ENCODE results near the gene LRMDA.

Gene LRMDA

GRCh38 chr10:76248649-76249200 lies 817.3 kb downstream of the LRMDA start:
- Histone ChIP-seq H3K9me3 (ENCODE audit: control insufficient read depth, low read depth, low read length) (no peaks in the 10 kb centered on the region), H3K36me3 (ENCODE audit: control insufficient read depth, low read depth, low read length) (no peaks in the 10 kb centered on the region), H3K4me3 (ENCODE audit: low read length) (no peak overlapping the region), H3K27me3 (ENCODE audit: control insufficient read depth, insufficient read depth, low read length) (no peaks in the 10 kb centered on the region), H3K9ac (ENCODE audit: low read length) (no peak overlapping the region), H3K4me1 (ENCODE audit: control insufficient read depth, low read depth, low read length) (no peaks in the 10 kb centered on the region), H3K27ac (ENCODE audit: low read length) (no peak overlapping the region)

- no peaks in the 10 kb centered on the region for H3K27me3 ChIP-seq (ENCODE audit: control insufficient read depth, insufficient read depth, low read length)
- no peaks in the 10 kb centered on the region for H3K9me3 ChIP-seq (ENCODE audit: control insufficient read depth, low read depth, low read length)
- H3K27ac ChIP-seq (ENCODE audit: low read length) = no peak overlapping the region
- no peaks in the 10 kb centered on the region for H3K36me3 ChIP-seq (ENCODE audit: control insufficient read depth, low read depth, low read length)
- H3K4me3 ChIP-seq (ENCODE audit: low read length) = no peak overlapping the region
- no peak overlapping the region for H3K9ac ChIP-seq (ENCODE audit: low read length)
- no peaks in the 10 kb centered on the region for H3K4me1 ChIP-seq (ENCODE audit: control insufficient read depth, low read depth, low read length)
Measured at GRCh38 chr10:76251841-76252671, 820.6 kb downstream of the LRMDA start.

GRCh38 chr10:76252733-76253132 lies 821.3 kb downstream of the LRMDA start:
- H3K36me3 ChIP-seq (ENCODE audit: control insufficient read depth, low read depth, low read length) = no peaks in the 10 kb centered on the region
- no peak overlapping the region for H3K9ac ChIP-seq (ENCODE audit: low read length)
- H3K4me3 ChIP-seq (ENCODE audit: low read length) = no peak overlapping the region
- no peak overlapping the region for H3K27ac ChIP-seq (ENCODE audit: low read length)
- H3K4me1 ChIP-seq (ENCODE audit: control insufficient read depth, low read depth, low read length) = no peaks in the 10 kb centered on the region
- no peaks in the 10 kb centered on the region for H3K9me3 ChIP-seq (ENCODE audit: control insufficient read depth, low read depth, low read length)
- no peaks in the 10 kb centered on the region for H3K27me3 ChIP-seq (ENCODE audit: control insufficient read depth, insufficient read depth, low read length)

DNA sequence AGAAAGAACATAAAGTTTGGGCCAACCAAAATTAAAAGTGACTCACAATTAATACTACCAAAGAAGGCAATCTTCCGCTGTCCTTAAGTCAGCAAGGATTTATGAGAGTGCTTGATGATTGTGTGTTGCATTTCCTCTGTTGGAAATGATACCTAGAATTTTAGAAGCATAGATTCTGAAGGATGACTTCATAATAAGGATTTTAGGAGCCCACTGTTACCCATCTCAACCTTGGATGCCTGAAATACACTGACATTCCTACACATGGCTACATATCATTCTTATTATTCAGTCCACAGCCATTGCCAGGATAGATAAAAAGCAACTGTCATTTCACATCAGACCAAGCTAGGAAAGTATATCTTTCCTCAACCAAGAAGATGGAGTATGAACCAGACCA lies 823.8 kb downstream of the LRMDA start:
- Histone ChIP-seq H3K9me3 (ENCODE audit: control insufficient read depth, low read depth, low read length) (peaks cover 5% of the 10 kb centered on the region), H3K9ac (ENCODE audit: low read length) (no peak overlapping the region), H3K36me3 (ENCODE audit: control insufficient read depth, low read depth, low read length) (no peaks in the 10 kb centered on the region), H3K27ac (ENCODE audit: low read length) (no peak overlapping the region), H3K4me1 (ENCODE audit: control insufficient read depth, low read depth, low read length) (no peaks in the 10 kb centered on the region), H3K27me3 (ENCODE audit: control insufficient read depth, insufficient read depth, low read length) (no peaks in the 10 kb centered on the region), H3K4me3 (ENCODE audit: low read length) (no peak overlapping the region)

DNA sequence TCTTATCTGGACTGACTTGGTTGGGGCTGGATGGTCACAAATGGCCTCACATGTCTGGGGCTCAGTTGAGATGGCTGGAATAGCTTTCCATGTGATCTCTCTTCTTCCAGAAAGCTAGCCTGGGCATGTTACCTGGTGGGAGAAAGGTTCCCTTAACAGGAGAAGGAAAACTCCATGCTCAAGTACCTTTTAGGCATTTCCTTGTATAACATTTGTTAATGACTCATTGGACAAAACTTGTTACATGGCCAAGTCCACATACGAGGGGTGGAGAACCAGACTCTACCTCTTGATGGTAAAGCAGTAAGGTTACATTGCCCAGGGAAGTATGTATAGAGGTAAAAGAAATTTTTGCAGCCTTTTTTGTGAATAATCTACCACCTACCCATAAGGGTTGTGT lies 826.4 kb downstream of the LRMDA start:
- Histone ChIP-seq H3K9ac (ENCODE audit: low read length) (no peak overlapping the region), H3K9me3 (ENCODE audit: control insufficient read depth, low read depth, low read length) (peaks cover 10% of the 10 kb centered on the region), H3K36me3 (ENCODE audit: control insufficient read depth, low read depth, low read length) (no peaks in the 10 kb centered on the region), H3K4me1 (ENCODE audit: control insufficient read depth, low read depth, low read length) (no peaks in the 10 kb centered on the region), H3K4me3 (ENCODE audit: low read length) (no peak overlapping the region), H3K27me3 (ENCODE audit: control insufficient read depth, insufficient read depth, low read length) (no peaks in the 10 kb centered on the region), H3K27ac (ENCODE audit: low read length) (no peak overlapping the region)

GRCh38 chr10:76265441-76266113 lies 834.2 kb downstream of the LRMDA start:
- H3K9me3 ChIP-seq (ENCODE audit: control insufficient read depth, low read depth, low read length) = peaks cover 2% of the 10 kb centered on the region
- H3K27me3 ChIP-seq (ENCODE audit: control insufficient read depth, insufficient read depth, low read length) = no peaks in the 10 kb centered on the region
- H3K9ac ChIP-seq (ENCODE audit: low read length) = no peak overlapping the region
- H3K27ac ChIP-seq (ENCODE audit: low read length) = no peak overlapping the region
- H3K4me1 ChIP-seq (ENCODE audit: control insufficient read depth, low read depth, low read length) = peaks cover 9% of the 10 kb centered on the region
- no peak overlapping the region for H3K4me3 ChIP-seq (ENCODE audit: low read length)
- no peaks in the 10 kb centered on the region for H3K36me3 ChIP-seq (ENCODE audit: control insufficient read depth, low read depth, low read length)

- no peaks in the 10 kb centered on the region for H3K9me3 ChIP-seq (ENCODE audit: control insufficient read depth, low read depth, low read length)
- peaks cover 10% of the 10 kb centered on the region for H3K4me1 ChIP-seq (ENCODE audit: control insufficient read depth, low read depth, low read length)
- no peaks in the 10 kb centered on the region for H3K36me3 ChIP-seq (ENCODE audit: control insufficient read depth, low read depth, low read length)
- no peak overlapping the region for H3K9ac ChIP-seq (ENCODE audit: low read length)
- H3K27me3 ChIP-seq (ENCODE audit: control insufficient read depth, insufficient read depth, low read length) = no peaks in the 10 kb centered on the region
- no peak overlapping the region for H3K4me3 ChIP-seq (ENCODE audit: low read length)
- H3K27ac ChIP-seq (ENCODE audit: low read length) = no peak overlapping the region
Measured at GRCh38 chr10:76268530-76268929, 837.1 kb downstream of the LRMDA start.

GRCh38 chr10:76268954-76269353 lies 837.5 kb downstream of the LRMDA start:
- H3K9ac ChIP-seq (ENCODE audit: low read length) = no peak overlapping the region
- H3K4me3 ChIP-seq (ENCODE audit: low read length) = no peak overlapping the region

DNA sequence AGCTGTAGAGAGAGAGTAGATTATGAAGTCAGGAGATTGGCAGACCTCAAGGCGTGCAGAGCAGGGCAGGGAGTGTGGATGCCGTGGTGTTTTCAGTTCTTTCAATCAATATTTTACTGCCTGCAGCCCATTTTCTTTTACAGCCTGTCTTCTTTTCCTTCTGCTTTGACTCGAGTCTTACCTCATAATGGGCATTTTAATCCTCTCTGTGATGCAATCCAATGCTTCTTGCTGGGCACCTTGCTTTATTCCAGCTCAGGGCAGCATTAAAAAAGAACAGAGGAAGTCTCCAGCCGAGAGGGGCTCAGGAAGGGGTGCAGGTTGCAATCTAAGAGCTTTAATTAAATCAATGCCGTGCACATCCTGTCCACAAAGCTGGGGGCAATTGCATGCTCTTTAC lies 839.0 kb downstream of the LRMDA start:
- no peak overlapping the region for H3K9ac ChIP-seq (ENCODE audit: low read length)
- no peak overlapping the region for H3K4me3 ChIP-seq (ENCODE audit: low read length)
- no peaks in the 10 kb centered on the region for H3K36me3 ChIP-seq (ENCODE audit: control insufficient read depth, low read depth, low read length)
- peaks cover 10% of the 10 kb centered on the region for H3K4me1 ChIP-seq (ENCODE audit: control insufficient read depth, low read depth, low read length)
- H3K9me3 ChIP-seq (ENCODE audit: control insufficient read depth, low read depth, low read length) = no peaks in the 10 kb centered on the region
- no peaks in the 10 kb centered on the region for H3K27me3 ChIP-seq (ENCODE audit: control insufficient read depth, insufficient read depth, low read length)
- no peak overlapping the region for H3K27ac ChIP-seq (ENCODE audit: low read length)

More at GRCh38 chr10:76268954-76269353, 837.5 kb downstream of the LRMDA start:
- Histone ChIP-seq H3K27me3 (ENCODE audit: control insufficient read depth, insufficient read depth, low read length) (no peaks in the 10 kb centered on the region), H3K9me3 (ENCODE audit: control insufficient read depth, low read depth, low read length) (no peaks in the 10 kb centered on the region), H3K4me1 (ENCODE audit: control insufficient read depth, low read depth, low read length) (peaks cover 10% of the 10 kb centered on the region), H3K27ac (ENCODE audit: low read length) (no peak overlapping the region), H3K36me3 (ENCODE audit: control insufficient read depth, low read depth, low read length) (no peaks in the 10 kb centered on the region)

DNA sequence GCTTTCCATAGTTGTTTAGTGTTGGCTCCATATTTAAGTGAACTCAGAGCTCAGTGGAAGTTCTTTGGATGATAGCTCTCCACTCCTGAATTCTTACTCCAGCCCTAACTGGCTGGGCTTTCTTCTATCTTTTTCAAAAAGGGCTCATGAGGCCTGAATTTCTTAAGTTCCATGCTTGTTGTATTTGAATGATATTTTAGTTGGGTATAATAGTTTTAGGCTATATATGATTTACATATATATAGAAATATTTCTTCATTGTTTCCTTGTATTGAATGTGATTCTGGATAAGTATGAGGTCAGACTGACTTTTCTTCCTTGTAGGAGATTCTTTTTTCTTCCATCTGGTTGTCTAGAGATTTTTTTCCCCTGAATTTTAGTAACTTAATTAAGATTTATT lies 843.5 kb downstream of the LRMDA start:
- H3K27me3 ChIP-seq (ENCODE audit: control insufficient read depth, insufficient read depth, low read length) = no peaks in the 10 kb centered on the region
- no peaks in the 10 kb centered on the region for H3K9me3 ChIP-seq (ENCODE audit: control insufficient read depth, low read depth, low read length)
- no peak overlapping the region for H3K9ac ChIP-seq (ENCODE audit: low read length)
- H3K27ac ChIP-seq (ENCODE audit: low read length) = no peak overlapping the region
- H3K36me3 ChIP-seq (ENCODE audit: control insufficient read depth, low read depth, low read length) = no peaks in the 10 kb centered on the region
- H3K4me1 ChIP-seq (ENCODE audit: control insufficient read depth, low read depth, low read length) = peaks cover 7% of the 10 kb centered on the region
- no peak overlapping the region for H3K4me3 ChIP-seq (ENCODE audit: low read length)

DNA sequence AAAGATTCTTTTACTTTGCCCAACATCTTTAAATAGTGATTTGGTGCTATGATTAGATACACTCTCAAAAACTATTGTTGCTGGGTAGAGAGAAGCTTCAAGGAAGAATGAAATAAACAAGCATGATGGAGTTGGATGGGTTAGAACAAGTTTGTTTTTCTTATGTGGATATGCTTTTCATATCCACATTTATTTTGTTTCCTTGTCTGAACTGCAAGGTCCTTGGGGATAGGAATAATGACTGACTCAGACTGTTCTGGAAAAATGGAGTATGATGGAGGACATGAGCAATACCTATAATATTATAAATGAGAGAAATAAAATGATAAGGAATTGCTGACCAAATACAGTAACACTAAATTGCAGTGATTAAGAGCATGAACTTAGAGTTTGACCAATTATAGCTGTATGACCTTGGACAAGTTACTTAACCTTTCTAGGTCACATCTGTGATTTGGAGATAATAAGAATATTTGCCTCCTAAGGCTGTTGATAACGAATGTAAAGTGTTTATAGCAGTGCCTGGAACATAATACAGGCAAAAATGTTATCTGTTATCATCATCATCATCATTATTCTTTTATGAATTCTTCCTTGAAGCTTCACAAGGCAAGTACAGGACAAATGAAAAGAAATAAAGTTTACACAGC lies 847.5 kb downstream of the LRMDA start:
- Histone ChIP-seq H3K27ac (ENCODE audit: low read length) (no peak overlapping the region), H3K4me3 (ENCODE audit: low read length) (no peak overlapping the region), H3K27me3 (ENCODE audit: control insufficient read depth, insufficient read depth, low read length) (no peaks in the 10 kb centered on the region), H3K9me3 (ENCODE audit: control insufficient read depth, low read depth, low read length) (no peaks in the 10 kb centered on the region), H3K4me1 (ENCODE audit: control insufficient read depth, low read depth, low read length) (no peaks in the 10 kb centered on the region), H3K9ac (ENCODE audit: low read length) (no peak overlapping the region), H3K36me3 (ENCODE audit: control insufficient read depth, low read depth, low read length) (no peaks in the 10 kb centered on the region)
